ENCODE data around the gene PRDM5.

The PRDM5 gene

DNA sequence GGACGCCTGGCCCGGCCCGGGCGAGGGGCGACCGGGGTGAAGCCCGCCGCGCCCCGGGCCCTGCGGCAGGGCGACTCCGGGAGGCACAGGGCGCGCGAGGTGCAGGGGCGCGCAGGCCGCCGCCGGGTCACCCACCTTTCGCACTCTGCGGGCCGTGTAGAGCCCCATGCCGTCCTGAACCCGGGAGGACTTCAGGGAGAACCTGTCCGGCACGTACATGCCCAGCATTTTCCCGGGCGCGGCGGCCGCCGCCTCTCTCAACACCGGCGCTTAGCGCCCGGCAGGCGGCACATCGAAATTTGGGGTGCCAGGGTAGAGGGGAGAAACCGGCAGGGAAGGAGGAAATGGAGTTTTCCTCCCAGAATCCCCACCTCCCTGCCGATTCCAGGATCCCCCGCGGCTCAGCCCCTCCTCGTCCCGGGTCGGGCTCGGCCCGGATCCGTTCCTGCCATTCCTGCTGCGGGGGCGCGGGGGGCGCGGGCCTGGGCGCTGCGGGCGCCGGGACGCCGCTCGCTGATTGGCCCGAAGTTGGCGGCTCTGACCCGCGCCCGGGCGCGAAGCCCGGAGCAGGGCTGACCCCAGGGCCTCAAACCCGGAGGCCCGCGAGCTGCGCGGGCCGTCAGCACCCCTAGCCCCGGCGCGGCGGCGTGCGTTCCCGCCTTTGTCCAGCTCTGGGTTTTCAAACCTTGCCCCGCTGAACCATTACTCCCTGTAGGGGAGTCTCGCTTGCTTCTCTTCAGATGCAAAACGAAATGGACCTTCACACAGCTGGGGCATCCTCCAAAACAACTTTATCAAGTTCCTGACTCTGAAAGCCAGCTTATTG lies at the start of gene PRDM5:
TSS of gene PRDM5 (minus strand) at position 346 of the 826 bp plus-strand sequence. CDS start at position 228, 118 bp downstream.
- DNase-seq = no peak

DNA sequence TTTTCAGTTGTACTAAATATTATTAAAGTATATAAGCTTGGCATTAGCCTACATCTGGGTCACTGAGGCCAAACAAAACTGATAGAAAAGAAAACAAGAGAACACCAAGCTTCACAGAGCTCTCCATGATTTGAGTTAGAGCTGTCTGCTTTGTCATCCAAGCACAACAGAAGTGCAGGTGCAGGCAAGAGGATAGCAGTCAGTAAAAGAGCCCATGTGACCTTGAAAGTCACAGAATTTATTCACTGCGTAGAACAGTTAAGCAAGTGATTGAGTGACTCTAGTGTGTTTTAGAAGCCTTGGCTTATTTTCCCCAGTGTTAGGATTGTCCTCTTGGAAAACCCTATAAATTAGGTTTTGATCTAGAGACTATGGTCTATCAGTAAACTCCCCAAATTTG lies 49.4 kb upstream of the PRDM5 start:
- no peak for DNase-seq

DNA sequence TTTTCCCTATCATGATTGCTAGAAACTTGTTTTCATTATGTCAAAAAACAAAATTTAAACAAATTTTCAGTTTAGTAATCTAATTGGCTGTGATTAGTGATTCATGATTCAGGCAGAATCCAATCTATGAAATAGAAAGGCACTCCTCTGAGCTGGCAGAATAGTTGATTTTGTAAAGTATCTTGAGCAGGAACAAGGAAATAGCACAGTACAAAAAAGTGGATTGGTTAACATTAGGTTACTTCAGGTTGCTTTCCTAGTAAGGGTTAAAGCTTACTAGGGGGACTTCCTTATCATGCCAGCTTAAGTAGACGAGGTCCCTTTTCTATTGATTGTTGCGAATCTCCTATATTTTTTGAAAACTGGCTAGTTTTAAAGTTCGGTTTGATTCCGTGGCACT lies 43.4 kb upstream of the PRDM5 start:
- DNase-seq = no peak

DNA sequence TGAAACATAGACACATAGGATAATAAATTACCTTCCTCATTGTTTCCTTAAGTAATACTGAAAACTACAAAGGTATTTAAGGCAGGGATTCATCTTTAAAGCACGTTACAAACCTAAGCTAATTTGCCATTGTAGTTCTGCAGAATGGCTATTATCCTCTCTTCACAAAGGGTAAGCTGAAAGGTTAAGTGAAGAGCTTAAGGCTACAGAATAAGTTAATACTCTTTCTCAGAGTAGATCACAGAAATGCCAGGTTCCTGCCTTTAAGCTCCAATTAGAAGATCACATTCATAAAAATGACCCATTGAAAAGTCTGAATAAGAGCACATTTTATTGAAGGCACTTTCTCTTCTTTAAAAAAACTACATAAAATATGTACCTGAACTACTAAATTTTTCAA lies 42.1 kb upstream of the PRDM5 start:
- no peak for DNase-seq

DNA sequence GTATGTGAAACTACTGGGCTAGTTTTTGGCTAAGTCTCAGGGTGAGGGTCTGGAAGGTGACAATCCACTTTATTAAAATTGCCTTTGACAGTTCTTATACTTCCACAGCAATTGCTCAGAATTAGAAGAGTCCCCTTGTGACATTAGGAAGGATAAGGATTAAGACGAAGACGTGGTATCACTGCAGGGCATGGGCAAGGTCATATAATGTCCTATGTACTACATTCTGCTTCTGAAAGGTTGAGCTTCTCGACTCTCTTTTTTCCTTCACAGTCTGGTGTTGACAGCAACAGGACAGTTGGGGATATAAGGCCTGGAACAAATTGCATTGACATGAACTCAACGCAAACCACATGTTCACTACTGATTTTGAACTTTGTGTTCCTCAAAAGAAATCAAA lies 40.9 kb upstream of the PRDM5 start:
- DNase-seq = no peak

DNA sequence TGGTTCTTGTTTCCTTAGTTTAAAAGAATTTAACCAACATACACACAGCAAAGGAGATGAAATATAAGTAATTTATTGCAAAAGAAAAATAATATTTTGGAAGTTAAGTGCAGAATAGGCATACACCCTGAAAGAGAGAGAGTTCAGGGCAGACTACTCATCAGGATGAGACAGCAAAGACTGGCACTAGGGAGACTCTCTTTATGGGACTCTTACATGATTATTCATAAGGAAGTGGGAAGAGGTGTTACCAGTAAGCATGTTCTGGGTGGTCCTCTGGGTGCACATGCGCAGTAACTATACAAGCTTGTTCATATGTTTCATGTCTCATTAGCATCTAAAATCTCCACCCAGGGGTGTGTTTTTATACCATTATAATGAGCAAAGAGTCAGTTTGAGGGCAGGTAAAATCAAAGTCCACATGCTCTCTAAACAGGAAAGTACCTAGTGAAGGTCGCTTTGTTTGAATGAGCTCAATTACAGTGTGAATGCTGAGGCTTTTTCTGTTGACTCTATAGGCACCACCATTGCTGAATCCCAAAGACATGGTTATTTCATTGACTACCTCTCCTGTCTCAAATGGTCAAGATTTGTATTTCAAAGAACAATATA lies 38.2 kb upstream of the PRDM5 start:
- no peak for DNase-seq

DNA sequence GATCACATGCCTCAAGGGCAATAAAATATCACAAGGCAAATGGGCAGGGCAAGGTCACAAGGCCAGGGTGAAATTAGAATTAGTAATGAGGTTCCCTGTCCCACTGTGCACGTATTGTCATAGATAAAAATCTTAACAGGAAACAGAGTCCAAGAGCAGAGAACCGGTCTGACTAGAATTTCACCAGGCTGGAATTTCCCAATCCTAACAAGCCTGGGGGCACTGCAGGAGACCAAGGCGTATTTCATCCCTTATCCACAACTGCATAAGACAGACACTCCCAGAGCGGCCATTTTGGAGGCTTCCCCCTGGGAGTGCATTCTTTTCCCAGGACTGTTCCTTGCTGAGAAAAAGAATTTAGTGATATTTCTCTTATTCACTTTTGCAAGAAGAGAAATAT lies 25.9 kb upstream of the PRDM5 start:
- no peak for DNase-seq

DNA sequence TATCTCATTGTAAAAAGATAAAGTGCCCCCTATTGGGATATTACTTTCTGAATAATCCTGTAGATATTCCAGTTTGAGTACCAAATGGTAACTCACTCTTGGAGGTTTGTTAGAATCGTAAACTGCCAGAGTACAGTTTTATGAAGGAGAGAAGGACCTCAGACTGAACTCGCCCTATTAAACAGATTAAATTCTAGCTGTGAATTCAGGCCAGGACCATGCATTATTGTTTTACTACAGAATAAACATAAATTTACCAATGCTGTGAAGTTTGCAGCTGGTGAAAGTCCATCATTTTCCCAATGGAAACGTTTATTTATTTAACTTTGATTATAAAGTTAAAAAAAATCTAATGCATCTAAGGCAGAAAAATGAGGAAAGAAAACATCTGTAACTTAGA lies 20.2 kb upstream of the PRDM5 start:
- no peak for DNase-seq

DNA sequence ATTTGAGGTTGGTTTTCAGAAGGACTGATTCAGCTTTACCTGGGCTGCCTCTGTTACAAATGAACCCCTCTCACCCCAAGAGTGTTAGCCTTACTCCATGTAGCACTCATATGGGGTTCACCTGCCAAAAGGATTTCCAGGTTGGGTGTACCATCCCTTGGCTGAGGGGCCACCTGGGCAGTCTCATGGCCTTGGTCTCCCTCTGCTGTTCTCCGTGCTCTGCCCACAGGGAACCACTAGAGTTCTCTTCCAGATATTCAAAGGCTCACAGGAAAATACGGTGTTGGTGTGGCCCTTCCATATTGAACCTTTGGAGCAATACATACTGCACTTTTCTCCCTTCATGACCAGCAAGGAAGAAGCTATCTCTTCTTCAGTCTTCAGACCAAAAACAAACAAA lies 18.0 kb upstream of the PRDM5 start:
- DNase-seq = no peak

DNA sequence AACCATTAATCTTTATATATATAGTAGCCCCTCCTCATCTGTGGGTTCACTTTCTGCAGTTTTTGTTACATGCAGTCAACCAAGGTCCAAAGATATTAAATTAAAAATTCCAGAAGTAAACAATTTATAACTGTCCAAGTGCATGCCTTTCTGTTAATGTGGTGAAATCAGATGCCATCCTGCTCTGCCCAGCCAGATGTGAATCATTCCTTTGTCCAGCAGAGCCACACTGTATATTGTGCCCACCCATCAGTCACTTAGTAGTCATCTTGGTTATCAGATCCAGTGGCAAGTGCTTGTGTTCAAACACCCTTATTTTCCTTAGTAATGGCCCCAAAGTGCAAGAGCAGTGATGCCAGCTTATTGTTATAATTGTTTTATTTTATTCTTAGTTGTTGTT lies 17.2 kb upstream of the PRDM5 start:
- no peak for DNase-seq

DNA sequence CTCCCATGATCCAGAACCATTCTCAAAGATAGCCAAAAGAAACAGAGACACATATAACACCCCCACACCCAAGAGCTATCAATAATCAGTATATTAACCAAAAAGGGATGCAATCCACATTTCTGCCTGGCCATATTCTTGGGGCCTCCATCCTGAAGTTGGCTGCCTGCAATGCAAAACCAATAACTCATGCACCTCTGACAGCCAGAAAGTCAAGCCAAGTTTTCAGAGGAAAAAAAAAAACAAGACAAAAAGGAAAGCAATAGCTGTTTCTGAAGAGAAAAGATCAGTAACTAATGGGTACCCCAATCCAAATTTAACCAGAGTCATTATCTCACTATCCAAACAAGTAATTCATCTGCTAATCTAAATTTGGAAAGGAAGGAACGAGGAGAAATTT lies 7.3 kb upstream of the PRDM5 start:
- no peak for DNase-seq

DNA sequence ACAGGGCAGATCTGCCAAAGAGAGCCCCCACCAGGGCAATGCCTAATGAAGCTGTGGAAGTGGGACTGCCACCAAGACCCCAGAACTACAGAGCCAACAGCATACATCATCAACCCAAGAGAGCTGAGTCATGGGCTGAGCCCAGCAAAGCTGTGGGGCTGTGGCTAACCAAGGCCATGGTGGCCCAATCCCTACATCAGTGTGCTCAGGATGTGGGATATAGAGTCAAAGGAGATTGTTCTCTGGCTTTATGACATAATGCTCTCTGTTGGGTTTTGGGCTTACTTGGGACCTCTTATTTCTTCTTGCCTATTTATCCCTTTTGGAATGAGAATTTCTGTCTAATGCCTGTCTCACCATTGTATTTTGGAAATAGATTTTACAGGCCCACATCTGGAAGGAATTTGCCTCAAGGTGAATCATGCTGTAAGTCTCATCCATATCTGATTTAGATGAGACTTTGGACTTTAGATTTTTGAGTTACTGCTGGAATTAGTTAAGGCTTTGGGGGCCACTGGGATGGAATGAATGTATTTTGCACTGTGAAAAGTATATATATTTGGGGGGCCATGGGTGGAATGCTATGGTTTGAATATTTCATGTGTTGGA lies 5.4 kb upstream of the PRDM5 start:
- no peak for DNase-seq

DNA sequence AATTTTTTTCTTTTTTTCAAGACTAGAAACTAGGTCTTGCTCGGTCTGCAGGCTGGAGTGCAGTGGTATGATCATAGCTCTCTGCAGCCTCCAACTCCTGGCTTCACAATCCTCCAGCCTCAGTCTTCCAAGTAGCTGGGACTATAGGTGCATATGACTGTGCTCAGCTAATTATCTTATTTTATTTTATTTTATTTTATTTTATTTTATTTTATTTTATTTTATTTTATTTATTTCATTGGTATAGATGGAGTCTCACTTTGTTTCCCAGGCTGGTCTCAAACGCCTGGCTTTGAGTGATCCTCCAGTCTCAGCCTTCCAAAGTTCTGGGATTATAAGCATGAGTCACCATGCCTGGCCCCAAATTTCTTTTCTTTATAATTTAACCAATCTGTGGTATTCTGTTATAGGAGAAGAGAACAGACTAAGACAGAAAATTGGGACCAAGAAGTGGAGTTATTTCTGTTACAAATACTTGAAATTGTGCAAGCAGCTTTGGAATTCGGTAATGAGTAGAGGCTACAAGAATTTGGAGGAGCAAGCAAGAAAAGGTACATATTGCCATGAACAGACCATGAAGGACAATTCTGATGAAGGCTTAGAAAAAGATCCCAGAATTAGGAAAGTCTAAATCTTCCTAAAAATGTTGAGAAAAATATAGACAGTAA lies 4.0 kb upstream of the PRDM5 start:
- no peak for DNase-seq

DNA sequence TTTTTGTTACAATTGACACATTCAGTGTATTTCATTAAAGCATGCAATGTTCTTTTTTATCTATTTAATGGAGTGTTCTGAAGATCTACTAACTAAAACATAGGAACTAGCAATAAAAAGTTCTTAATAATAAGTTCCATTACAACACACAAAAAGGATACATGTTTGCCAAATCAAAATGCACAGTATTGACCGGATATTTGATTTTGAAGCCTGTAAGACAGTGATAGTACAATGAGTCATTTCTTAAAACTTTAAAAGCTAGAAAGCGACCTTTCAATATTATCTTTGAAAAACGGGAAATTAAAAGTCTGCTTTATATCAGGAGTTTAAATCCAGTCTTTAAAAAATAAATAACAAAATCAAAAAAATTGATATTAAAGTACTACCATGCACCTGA lies 2.4 kb upstream of the PRDM5 start:
- no peak for DNase-seq

DNA sequence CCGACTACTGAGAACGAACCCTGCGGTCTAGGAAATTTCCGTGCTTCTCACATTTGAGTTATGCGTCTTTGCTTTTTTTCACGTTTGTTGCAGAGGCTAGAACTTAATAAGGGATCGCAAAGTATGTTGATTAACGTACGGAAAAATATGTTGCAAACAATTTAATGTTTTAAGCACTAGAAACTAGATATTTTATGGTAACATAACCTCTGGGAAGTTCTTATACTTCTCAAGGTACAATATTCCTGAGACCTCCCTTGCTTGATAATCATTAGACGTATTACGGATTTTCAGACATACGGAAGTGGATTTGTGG lies 639 bp upstream of the PRDM5 start:
- no peak for DNase-seq

DNA sequence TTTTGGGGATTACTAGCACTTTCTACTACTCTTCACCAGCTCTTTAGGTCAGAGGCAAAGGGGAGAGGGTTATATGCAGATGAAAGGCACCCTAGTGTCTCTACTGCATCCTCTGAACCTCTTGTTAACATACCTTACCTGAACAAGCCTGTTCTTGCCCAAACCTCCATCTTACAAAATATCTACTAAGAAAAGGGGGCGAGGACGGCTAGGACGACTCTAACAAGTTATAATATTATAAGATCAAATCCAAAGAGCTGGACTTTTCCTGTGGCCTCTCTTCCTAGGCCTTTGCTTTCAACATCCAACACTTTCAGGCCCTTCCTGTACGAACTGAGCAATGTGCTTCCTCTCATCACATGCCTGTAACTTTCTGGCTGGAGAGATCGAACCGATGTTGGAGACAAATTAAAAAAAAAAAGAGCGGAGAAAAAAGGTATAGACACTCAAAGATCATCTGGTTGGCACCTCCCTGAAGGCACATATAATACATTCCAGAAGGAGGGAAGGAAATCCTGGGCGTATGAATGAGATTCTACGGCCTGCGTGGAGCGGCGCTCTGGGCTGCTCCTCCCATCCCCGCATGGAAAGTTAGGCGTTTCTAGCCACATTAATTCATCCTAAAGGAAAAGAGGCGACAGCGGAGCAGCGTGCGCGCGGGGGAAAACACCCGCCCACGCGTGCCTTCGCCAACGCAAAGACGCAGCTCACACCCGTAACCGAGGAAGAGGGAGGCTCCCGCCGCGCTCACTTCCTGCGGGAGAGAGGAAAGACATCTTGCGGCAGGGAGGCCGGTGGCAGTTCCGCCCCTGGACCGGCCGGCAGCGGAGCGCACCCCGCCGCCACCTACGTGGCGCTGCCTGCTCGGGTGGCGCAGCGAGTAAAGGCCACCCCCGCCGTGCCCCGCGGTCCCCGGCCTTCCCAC lies 808 bp downstream of the PRDM5 start:
- no peak for DNase-seq

DNA sequence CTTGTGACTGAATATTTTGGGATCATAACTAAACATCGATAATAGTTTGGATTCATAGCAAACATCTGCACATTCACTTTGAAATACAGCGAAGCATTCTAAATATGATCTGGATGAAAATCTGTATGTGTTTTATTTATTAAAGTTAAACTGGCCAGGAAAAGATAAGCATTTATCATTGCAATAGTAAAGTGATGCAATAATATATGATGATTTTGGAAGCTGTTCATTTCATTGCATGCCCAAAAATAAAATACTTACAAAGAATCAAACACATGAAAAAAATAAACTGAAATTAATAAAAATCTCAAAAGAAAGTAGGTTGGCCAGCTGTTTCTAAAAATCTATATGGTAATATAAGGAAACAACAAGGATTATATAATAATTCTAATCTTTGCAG lies 1.9 kb downstream of the PRDM5 start:
- no peak for DNase-seq

DNA sequence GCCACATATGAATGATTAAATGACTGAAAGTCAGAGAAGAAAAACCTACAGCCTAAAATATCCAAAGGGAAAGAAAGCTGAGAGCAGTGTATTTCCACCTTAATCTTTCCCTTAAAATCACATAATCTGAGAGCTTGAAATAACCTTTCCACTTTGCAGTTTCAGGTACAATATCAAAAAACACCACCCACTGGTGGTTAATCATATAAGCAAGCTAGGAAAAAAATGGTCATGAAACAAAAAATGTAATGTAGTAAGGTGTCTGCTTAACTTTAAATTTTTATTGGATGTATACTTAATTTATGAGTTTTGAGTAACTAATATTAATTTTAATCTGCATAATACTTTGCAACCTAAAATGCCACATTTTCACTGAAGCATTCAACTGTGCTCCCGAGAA lies 3.2 kb downstream of the PRDM5 start:
- no peak for DNase-seq

DNA sequence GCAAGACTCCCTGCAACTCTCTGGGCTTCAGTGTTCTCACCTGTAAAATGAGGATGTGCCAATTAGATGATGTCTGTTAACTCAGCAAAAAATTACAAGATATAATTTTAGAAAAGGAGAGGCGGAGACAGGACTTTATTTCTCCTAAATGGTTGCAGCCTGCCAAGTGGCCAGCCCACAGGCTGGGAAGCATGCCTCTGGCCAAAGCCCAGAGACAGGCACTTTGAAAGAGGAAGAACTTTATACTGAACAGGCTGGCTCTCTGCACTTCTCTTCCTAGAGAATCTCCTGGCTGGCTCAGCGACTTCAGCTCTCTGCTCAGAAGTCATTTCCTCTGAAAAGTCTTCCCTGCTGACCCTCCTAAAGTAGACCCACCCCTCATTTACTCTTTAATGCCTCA lies 3.7 kb downstream of the PRDM5 start:
- DNase-seq = no peak

DNA sequence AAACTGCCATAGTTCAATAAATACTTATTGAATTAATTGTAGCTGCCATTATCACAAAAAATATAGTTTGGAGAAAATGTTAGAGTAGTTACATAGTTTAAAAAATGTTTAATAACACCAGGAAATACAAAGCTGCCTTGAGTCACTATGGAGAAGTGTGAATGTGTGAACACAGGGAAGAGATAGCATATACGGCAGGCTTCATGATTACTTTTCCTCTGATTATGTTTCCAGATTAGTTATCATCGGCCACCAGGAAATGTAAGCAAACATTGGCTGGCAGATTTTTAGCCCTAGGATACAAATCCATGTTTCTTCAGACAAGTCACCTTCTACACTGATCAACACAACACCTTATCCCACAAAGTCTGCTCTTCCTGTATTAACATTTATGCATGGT lies 4.4 kb downstream of the PRDM5 start:
- DNase-seq = no peak

DNA sequence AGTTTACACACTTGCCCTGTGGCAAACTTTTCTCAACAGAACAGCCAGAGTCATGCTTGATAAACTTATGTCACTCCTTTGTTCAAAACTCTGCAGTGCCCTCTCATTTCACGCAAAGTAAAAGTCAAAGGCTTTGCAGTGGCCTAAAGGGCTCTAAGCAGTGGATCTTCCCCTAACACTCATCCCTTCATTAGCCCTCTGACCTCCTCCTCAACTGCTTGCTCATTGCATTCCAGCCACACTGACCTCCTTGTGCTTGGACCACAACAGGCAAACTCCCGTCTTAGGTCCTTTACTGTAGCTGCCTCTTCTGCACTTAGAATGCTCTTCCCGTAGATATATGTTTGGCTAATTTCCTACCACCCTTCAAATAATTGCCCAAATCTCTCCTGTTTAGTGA lies 5.6 kb downstream of the PRDM5 start:
- DNase-seq = no peak

DNA sequence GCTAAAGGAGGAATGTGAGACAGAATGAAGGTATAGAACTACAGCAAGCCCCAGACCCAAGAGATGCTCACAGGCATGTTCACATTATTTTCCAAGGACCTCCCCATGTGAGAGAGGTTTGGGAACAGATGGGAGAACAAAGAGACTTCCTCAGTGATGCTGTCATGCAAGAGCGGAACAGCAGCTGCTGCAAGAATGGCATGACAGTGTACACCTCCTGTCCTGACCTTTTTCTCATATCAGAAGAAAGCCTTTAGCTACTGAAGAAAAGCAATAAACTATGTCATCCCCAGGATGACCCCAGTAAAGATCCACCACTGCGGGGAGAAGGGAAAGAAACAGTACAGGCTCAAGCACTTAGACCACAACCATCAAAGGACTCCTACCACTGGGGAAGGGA lies 7.2 kb downstream of the PRDM5 start:
- no peak for DNase-seq

DNA sequence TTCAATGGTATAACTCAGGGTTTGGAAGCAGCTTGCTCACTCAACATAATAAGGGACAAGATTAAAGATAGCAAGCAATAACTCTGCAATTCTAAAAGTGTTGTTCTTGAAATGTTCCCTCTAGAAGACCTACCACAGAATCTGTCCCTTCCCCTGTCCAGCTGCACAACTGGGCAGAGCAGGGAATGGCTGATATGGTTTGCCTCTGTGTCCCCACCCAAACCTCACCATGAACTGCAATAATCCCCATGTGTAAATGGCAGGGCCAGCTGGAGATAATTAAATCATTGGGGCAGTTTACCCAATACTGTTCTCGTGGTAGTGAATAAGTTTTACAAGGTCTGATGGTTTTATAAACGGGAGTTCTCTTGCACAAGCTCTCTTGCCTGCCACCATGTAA lies 19.1 kb downstream of the PRDM5 start:
- DNase-seq = no peak

Data from stimulated activated naive CD4-positive, alpha-beta T cell treated with Interleukin-2 at 50 U/mL for 16 hours (primary cell).